Activated CD4-positive, alpha-beta T cell treated with anti-CD3 and anti-CD28 coated beads, Interleukin-2, amount 10 ng/mL, durations not matched to agents 24 days and 14 days (primary cell): ENCODE data around the gene CIAO2B. TPM values are rescaled to one million over a fixed set of nuclear protein-coding genes. Genes with fewer than 3 reads are reported as not detected.

Experiments
- total RNA-seq: library from RNA; stranded (reverse); gene quantifications from 2 replicates; pipeline ENCODE4 v1.2.3, GENCODE V29; 2022

CIAO2B gene
- total RNA-seq, 1 donor from 2014 or later: 176 TPM

Other genes with a start within 250 kb of the CIAO2B start
- gene CMTM4, start 237.7 kb downstream of the CIAO2B start, total RNA-seq: 3.5 and 5.0 TPM in 2 replicates
- 51.4 and 56.5 TPM in 2 replicates for gene DYNC1LI2, start 182.8 kb downstream of the CIAO2B start, total RNA-seq
- 0.37 TPM in 1 of 2 replicates, not detected in the other for gene TERB1, start 132.8 kb downstream of the CIAO2B start, total RNA-seq
- gene NAE1, start 103.4 kb downstream of the CIAO2B start, total RNA-seq: 118 and 125 TPM in 2 replicates
- 0.28 and 0.56 TPM in 2 replicates for gene CA7, start 90.0 kb downstream of the CIAO2B start, total RNA-seq
- gene PDP2, start 53.9 kb downstream of the CIAO2B start, total RNA-seq: 48.0 and 51.8 TPM in 2 replicates
- not detected in 2 replicates for gene CDH16, start 15.5 kb downstream of the CIAO2B start, total RNA-seq
- 1.3 TPM in 2 replicates for gene RRAD, start 8.9 kb downstream of the CIAO2B start, total RNA-seq
- 30.6 and 33.6 TPM in 2 replicates for gene CES2, start 1.1 kb upstream of the CIAO2B start, total RNA-seq
- gene CES3, start 26.9 kb upstream of the CIAO2B start, total RNA-seq: 6.8 and 7.0 TPM in 2 replicates
- 27.0 and 27.5 TPM in 2 replicates for gene CES4A, start 54.2 kb upstream of the CIAO2B start, total RNA-seq
- gene CBFB, start 94.7 kb upstream of the CIAO2B start, total RNA-seq: 163 and 172 TPM in 2 replicates
- 19.4 and 19.8 TPM in 2 replicates for gene PHAF1, start 175.5 kb upstream of the CIAO2B start, total RNA-seq
- 5.5 and 5.6 TPM in 2 replicates for gene B3GNT9, start 216.6 kb upstream of the CIAO2B start, total RNA-seq
- gene TRADD, start 225.5 kb upstream of the CIAO2B start, total RNA-seq: 28.9 and 30.1 TPM in 2 replicates
- 25.1 and 30.0 TPM in 2 replicates for gene FBXL8, start 225.6 kb upstream of the CIAO2B start, total RNA-seq
- gene HSF4, start 230.3 kb upstream of the CIAO2B start, total RNA-seq: 48.5 and 54.0 TPM in 2 replicates
- 31.0 and 36.7 TPM in 2 replicates for gene NOL3, start 236.1 kb upstream of the CIAO2B start, total RNA-seq
- gene MATCAP1, start 249.6 kb upstream of the CIAO2B start, total RNA-seq: 51.3 and 55.1 TPM in 2 replicates